Psoas muscle (tissue), 8 donors: ENCODE data around the gene BUD31. TPM values are rescaled to one million over a fixed set of nuclear protein-coding genes. Genes with fewer than 3 reads are reported as not detected.

Source experiments
- ATAC-seq, 4 donors: fragments of 200-7000 bp; cut with Tn5 transposase; one replicate each; pipeline ENCODE4 v1.9.1; 2020; ENCODE audit warnings: moderate library complexity in 3 of 4, mild to moderate bottlenecking in 2 of 4
- DNase-seq, 2 donors: peaks; one replicate each; pipeline ENCODE4 v3.0.0-alpha.2; 2020
- H3K27ac ChIP-seq: fragments of 200-600 bp; one replicate; pipeline ENCODE4 v1.8.0; 2022
- H3K27me3 ChIP-seq, 3 donors: fragments of 200-600 bp in 1 of 3; one replicate each; pipeline versions ENCODE4 v1.6.1 to v1.8.0; 2013 to 2022; ENCODE audit warnings: low read length in 2 of 3, mild to moderate bottlenecking in 2 of 3, moderate library complexity in 1 of 3; ENCODE audit not compliant: insufficient read depth in 3 of 3
- H3K36me3 ChIP-seq, 2 donors: fragments of 200-600 bp in 1 of 2; one replicate each; pipeline versions ENCODE4 v1.6.1 to v1.8.0; 2013 to 2022; ENCODE audit warnings: low read depth in 1 of 2, mild to moderate bottlenecking in 1 of 2, moderate library complexity in 1 of 2; ENCODE audit not compliant: insufficient read depth in 1 of 2
- H3K4me1 ChIP-seq: fragments of 200-600 bp; one replicate; pipeline ENCODE4 v1.8.0; 2022
- H3K4me3 ChIP-seq: fragments of 200-600 bp; one replicate; pipeline ENCODE4 v1.8.0; 2022; ENCODE audit warnings: mild to moderate bottlenecking
- H3K9me3 ChIP-seq: fragments of 200-600 bp; one replicate; pipeline ENCODE4 v1.8.0; 2022
- WGBS, 3 donors: extraction: QIAGEN DNeasy Blood & Tissue Kit; methylation state at CpG; one replicate each; pipeline versions ENCODE4 v1.1.6 to v1.1.7; 2013; 5-methylcytosine and 5-hydroxymethylcytosine counted together
- intact Hi-C, 2 donors: fragments of 100-400 bp; cut with DNase I; formaldehyde crosslinking; loops; one replicate each; pipeline versions ENCODE4 v1.11.0 to v1.14.2; 2022
- polyA plus RNA-seq, 3 donors: library from polyadenylated mRNA; stranded (reverse); fragments of 200-250 nt; gene quantifications; one replicate each; pipeline ENCODE4 v1.2.3, GENCODE V29; 2013
- total RNA-seq, 4 donors: library from RNA; stranded (reverse); fragmentation: NEBNext Ultra II Directional in 2 of 4; extraction: Animal tissue kit (Norgen Biotek cat#: 25700) in 2 of 4; gene quantifications; one replicate each; pipeline versions ENCODE4 v1.2.1 to v1.2.4, GENCODE V29; 2021 to 2023
- TF ChIP-seq, protein P1 (sequence below): fragments of 200-600 bp; IDR thresholded peaks from one replicate; pipeline ENCODE4 v1.8.0; 2022; ENCODE audit warnings: antibody characterized with exemption
- donor health status: healthy with polysubstance abuse.
- donor health status: DM: no; HTN: no; CAD: no; lungs with moderate emphysema.
- donor health status: Bipolar disorder and iron deficiency.
- donor health status: healthy.
- donor health status: DM: yes; HTN: yes; CAD: no.
- donor health status: DM: no; HTN: no; CAD: no.
- donor health status: DM: no; HTN: no; CAD: no.
- donor health status: DM: yes; HTN: yes; CAD: no.

Gene BUD31
- total and polyA plus RNA-seq, 7 donors, result 30.2 to 115 (median 46.8) TPM

DNA sequence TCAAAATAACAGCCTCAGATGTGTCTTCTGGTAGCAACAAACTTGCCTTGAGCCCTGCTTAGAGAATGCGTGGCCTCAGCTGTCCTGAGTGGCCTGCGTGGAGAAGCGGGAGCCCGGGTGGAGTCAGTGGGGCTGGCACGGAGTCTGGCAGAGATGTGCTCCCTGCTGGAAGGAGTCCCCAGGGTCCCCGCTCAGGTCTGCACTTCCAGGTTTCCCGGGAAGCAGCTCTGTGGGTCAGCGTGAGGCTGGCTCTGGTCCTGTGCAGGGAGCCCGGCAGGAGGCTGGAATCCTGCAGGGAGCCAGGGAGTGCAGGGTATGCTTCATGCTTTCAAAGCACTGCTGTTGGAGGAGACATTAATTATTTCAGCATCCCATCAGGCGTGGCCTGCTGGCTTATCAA lies 40.1 kb downstream of the BUD31 start:
- 87 to 88% (median 88%) methylated on average over 10 of the region's 10 CpGs for WGBS, 3 donors
- Histone ChIP-seq H3K27me3 (no peaks in the 10 kb centered on the region), H3K4me3 (no peak overlapping the region), H3K4me1 (no peaks in the 10 kb centered on the region), H3K27ac (no peak overlapping the region), H3K9me3 (no peaks in the 10 kb centered on the region), H3K36me3 (peaks cover 10 to 99% of the 10 kb centered on the region in 2 donors)
- intact Hi-C loops, result no loop called here
- TF ChIP-seq, protein P1, sequence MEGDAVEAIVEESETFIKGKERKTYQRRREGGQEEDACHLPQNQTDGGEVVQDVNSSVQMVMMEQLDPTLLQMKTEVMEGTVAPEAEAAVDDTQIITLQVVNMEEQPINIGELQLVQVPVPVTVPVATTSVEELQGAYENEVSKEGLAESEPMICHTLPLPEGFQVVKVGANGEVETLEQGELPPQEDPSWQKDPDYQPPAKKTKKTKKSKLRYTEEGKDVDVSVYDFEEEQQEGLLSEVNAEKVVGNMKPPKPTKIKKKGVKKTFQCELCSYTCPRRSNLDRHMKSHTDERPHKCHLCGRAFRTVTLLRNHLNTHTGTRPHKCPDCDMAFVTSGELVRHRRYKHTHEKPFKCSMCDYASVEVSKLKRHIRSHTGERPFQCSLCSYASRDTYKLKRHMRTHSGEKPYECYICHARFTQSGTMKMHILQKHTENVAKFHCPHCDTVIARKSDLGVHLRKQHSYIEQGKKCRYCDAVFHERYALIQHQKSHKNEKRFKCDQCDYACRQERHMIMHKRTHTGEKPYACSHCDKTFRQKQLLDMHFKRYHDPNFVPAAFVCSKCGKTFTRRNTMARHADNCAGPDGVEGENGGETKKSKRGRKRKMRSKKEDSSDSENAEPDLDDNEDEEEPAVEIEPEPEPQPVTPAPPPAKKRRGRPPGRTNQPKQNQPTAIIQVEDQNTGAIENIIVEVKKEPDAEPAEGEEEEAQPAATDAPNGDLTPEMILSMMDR, result no peak
- ATAC-seq (no peak), DNase-seq (no peak)

DNA sequence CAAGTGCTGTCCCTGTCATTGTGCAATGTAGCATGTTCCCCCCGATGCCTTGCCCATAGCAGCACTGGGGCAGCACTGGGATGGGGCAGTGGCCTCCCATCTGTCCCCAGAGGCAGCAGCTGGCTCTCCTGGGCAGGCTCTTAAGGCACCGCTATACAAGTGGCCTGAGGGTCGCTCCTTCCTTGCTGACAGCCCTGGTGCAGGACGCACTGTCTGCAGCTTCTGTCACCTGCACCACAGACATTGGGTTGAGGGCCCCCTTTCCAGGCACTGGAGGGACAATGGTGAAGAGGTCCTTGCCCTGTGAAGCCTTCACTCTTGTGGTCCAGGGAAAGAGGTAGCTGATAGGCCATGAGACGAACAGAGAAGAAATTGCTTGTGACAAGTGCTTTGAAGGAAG lies 40.6 kb downstream of the BUD31 start:
- no peak for DNase-seq
- intact Hi-C loops, result no loop called here
- no peak for ATAC-seq
- WGBS, 3 donors, result 92 to 95% (median 92%) methylated on average over 5 of the region's 5 CpGs
- Histone ChIP-seq H3K27me3 (no peaks in the 10 kb centered on the region), H3K4me3 (no peak overlapping the region), H3K27ac (no peak overlapping the region), H3K9me3 (no peaks in the 10 kb centered on the region), H3K36me3 (peaks cover 10 to 99% of the 10 kb centered on the region in 2 donors), H3K4me1 (no peaks in the 10 kb centered on the region)
- TF ChIP-seq, protein P1, result no peak

DNA sequence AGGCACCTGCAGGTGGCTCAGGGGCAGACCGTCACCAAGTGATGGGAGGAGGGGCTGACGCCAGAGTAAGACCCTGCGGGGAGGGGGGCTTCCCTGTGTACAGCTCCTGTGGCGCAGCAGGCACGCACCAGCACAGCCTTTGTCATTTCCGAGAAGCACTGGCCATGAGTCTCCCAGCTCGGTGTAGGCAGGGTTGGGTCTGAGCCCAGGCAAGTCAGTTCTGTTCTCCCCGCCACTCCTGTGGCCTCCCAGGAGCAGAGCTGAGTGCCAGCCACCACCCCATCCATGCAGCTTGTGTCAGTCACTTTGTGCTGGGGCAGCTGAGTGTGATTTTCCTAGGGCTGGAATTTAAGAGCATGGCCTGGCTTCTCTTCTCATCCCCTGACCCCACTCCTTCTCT lies 43.2 kb downstream of the BUD31 start:
- Histone ChIP-seq H3K27ac (no peak overlapping the region), H3K9me3 (no peaks in the 10 kb centered on the region), H3K4me3 (no peak overlapping the region), H3K36me3 (peaks cover 6 to 97% of the 10 kb centered on the region in 2 donors), H3K27me3 (no peaks in the 10 kb centered on the region), H3K4me1 (no peaks in the 10 kb centered on the region)
- intact Hi-C loops, result no loop called here
- 78 to 93% (median 83%) methylated on average over 8 of the region's 8 CpGs for WGBS, 3 donors
- DNase-seq (no peak), ATAC-seq (no peak)
- TF ChIP-seq, protein P1, result no peak

DNA sequence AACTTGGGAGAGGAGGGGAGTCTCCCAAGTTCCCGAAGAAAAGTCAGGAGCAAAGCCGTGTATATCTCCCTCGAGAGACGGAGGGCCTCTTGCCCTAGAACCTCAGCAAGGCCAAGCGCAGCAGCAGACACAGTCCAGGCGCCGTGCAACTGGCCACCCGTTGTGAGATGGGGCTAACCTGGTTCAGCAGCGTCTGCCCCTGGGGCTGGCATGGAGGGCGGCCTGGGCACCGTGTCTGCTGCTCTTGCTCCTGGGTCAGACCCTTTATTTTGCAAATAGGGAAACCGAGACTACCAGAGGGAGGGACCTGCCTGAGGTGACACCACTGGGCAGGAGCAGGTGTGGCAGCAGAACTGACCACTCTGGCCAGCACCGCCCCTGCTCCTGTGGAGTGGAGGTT lies 43.8 kb downstream of the BUD31 start:
- WGBS, 3 donors, result 81 to 87% (median 84%) methylated on average over 13 of the region's 13 CpGs
- Histone ChIP-seq H3K27me3 (no peaks in the 10 kb centered on the region), H3K36me3 (peaks cover 6 to 97% of the 10 kb centered on the region in 2 donors), H3K9me3 (no peaks in the 10 kb centered on the region), H3K27ac (no peak overlapping the region), H3K4me1 (no peaks in the 10 kb centered on the region), H3K4me3 (no peak overlapping the region)
- ATAC-seq (no peak), DNase-seq (no peak)
- TF ChIP-seq, protein P1, result no peak
- intact Hi-C loops, result no loop called here

DNA sequence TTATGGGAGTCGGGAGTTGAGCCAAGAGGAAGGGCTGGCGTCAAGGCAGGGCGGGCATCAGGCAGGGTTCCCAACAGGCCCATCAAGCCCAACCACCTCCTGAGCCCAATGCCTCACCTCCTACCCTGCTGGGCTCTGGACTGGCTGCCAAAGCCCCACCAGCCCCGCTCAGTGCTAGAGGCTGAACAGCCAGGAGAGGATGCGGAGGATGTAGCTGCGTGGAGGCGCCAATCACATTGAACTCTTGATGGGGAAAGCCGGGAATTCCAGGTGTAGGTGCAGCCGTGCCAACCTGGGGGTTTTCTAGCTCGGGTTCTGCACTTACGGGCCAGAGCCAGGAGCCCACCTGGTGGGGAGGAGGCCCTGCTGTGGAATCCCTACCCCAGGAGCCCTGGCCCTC lies 44.3 kb downstream of the BUD31 start:
- Histone ChIP-seq H3K36me3 (peaks cover 6 to 97% of the 10 kb centered on the region in 2 donors), H3K4me3 (no peak overlapping the region), H3K9me3 (no peaks in the 10 kb centered on the region), H3K27ac (no peak overlapping the region), H3K27me3 (no peaks in the 10 kb centered on the region), H3K4me1 (no peaks in the 10 kb centered on the region)
- 83 to 87% (median 83%) methylated on average over 11 of the region's 11 CpGs for WGBS, 3 donors
- DNase-seq, result no peak
- intact Hi-C loops, result no loop called here
- TF ChIP-seq, protein P1, result no peak
- ATAC-seq, result no peak
